ENCODE data around the gene IZUMO1R.
"Not testable (repeated sequence)": the region's sequence is repeated elsewhere in the genome, so short reads cannot be mapped to it uniquely, and the experiment has no call there.

The IZUMO1R gene

DNA sequence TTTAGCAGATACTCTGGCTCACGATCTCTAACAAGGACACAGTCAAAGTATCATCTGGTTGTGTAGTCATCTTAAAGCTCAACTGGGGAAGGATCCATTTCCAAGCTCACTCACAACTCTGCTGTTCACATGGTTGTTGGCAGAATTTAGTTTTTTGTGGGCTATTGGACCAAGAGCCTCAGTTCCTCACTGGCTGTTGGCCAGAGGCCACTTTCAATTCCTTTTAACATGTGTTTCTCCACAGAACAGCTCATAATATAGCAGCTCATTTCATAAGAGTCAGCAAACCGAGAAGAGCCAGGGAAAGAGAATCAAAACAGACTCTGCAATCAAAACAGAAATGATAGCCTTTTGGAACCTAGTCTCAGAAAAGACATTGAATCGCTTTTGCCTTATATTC lies 22.6 kb downstream of the IZUMO1R start:
- no peak for DNase-seq (ENCODE audit: low read depth)

DNA sequence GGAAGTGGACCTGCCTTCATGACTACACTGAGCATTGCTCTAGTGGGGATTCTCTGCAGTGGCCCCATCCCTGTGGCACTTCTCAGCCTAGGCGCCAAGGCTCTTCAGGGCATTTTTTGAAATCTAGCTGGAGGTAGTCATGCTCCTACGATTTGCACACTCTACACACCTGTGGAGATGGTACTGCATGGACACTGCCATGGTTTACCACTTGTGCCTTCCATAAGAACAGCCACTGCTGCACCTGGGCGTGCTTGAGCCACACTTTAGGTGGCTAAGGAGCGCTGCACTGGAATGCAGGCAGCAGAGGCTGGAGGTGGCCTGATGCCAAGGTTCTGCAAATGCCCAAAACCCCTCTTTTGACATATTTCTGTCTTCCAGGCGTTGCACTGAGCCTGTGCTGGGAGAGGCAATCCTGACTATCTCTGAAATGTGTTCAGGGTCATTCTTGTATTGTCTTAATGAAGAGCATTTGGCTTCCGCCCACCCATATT lies 24.3 kb downstream of the IZUMO1R start:
- no peak for DNase-seq (ENCODE audit: low read depth)

DNA sequence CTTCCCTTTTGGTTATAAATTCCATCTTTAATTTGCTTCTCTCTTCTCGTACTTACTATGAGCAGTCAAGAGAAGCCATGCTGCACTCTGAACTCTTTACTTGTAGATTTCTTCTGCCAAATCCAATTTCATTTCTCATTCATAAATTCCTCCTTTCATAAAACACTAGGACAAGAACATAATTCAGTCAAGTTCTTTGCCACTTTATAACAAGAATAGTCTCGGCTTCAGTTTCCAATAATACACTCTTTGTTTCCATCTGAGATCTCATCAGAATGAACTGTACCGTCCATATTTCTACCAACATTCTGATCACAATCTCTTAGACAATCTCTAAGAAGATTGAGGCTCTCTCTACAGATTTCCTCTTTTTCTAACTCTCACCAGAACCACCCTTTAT lies 25.1 kb downstream of the IZUMO1R start:
- no peak for DNase-seq (ENCODE audit: low read depth)

DNA sequence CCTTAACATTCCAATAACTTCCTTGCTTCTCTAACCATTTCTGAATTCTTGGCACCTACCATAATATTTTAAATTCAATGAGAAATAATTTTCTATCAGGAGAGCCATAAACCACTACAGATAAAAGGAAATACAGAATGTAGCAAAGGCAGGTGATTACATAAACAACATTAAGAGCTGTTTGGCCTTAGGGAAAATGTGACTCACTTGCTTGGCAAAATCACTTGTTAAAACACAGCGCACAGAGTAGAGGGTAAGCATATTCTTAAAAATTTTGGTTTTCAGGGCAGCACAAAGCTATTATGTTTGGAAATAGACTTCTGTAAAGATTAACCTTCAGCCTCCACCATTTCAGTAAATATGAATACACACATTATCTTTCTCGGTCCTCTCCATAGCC lies 26.4 kb downstream of the IZUMO1R start:
- DNase-seq (ENCODE audit: low read depth) = no peak

DNA sequence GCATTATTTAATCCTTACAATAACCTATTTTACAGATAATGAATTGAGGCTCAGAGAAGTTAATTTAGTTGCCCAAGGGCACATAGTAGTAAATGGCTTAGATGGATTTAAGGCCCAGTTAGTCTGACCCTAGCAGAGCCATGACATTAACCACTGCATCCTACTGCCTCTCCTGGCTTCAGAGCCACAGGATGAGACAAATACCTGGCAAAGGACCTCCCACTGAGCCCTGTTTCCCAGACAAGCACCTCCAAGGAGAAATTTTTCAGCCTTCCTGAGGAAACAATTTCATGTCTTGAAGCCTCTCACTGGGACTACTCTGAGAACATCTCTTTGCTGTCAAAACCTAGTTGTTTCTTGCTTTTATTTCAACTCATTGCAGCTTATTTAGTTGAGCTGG lies 28.4 kb downstream of the IZUMO1R start:
- no peak for DNase-seq (ENCODE audit: low read depth)

DNA sequence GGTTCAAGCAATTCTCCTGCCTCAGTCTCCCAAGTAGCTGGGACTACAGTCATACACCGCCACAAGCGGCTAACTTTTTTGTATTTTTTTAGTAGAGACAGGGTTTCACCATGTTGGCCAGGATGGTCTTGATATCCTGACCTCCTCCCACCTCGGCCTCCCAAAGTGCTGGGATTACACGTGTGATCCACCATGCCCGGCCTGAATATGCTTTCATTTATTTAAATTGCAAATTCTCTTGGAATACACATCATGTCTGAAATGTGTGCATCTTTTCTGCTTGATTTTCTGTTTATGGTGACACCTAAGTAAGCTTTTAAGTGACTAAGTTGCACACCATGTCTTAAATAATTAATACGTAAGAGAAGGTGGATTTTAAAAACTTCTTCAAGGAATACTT lies 31.7 kb downstream of the IZUMO1R start:
- DNase-seq (ENCODE audit: low read depth) = no peak

DNA sequence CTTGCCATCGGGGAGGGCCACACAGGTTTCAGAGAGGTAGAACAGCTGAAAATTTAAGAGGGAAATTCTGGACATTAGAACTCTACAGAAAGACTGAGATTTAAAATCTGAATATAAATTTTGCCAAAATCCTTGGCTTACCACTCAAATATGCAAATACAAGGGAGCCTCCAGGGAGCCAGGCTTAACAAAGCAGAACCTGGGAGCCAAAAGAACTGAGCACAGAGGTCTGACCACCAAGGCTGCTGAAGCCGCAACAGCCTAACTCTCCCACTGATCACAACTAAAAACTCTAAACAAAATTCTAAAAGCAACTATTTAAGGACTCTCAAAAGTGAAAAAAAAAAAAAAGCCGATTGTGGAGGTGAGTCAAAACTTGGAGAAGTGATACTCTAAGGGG lies 34.3 kb downstream of the IZUMO1R start:
- no peak for DNase-seq (ENCODE audit: low read depth)

DNA sequence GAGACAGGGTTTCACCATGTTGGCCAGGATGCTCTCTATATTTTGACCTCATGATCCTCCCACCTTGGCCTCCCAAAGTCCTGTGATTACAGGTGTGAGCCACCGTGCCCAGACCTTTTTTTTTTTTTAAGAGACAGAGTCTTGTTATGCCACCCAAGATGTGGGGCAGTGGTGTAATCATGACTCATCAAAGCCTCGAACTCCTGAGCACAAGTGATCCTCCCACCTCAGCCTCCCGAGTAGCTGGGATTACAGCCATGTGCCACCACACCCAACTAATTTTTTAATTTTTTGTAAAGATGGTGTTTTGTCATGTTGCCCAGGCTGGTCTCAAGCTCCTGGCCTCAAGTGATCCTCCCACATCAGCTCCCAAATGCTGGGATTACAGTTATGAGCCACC lies 37.9 kb downstream of the IZUMO1R start:
- DNase-seq (ENCODE audit: low read depth) = no peak

DNA sequence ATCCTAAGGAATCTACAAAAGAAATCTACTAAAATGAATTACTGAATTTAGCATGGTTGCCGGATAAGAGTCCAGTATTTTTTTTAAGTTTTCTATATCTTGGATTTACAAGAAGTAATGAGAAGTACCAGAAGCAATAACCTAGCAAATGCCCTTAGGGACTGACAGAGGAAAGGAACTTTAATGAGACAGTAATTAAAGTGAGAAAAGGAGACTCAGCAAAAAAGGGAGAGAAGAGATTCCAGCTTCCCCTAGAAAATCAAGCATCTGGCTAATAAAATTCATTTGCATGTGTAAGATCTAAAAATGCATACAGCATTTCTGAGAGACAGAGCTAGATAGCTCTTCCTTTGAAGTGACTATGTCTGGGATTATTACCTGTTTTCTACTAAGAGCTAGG lies 39.1 kb downstream of the IZUMO1R start:
- DNase-seq (ENCODE audit: low read depth) = no peak

DNA sequence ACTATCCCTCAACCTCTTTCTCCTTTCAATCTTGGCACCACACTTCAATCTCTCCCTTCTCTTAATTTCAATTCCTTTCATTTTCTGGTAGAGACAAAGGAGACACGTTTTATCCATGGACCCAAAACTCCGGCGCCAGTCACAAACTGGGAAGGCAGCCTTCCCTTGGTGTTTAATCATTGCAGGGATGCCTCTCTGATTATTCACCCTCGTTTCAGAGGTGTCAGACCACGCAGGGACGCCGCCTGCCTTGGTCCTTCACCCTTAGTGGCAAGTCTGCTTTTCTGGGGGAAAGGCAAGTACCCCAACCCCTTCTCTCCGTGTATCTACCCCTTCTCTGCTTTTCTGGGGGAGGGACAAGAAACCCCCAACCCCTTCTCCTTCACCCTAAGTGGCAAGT lies 41.9 kb downstream of the IZUMO1R start:
- DNase-seq (ENCODE audit: low read depth) = not testable (repeated sequence)

DNA sequence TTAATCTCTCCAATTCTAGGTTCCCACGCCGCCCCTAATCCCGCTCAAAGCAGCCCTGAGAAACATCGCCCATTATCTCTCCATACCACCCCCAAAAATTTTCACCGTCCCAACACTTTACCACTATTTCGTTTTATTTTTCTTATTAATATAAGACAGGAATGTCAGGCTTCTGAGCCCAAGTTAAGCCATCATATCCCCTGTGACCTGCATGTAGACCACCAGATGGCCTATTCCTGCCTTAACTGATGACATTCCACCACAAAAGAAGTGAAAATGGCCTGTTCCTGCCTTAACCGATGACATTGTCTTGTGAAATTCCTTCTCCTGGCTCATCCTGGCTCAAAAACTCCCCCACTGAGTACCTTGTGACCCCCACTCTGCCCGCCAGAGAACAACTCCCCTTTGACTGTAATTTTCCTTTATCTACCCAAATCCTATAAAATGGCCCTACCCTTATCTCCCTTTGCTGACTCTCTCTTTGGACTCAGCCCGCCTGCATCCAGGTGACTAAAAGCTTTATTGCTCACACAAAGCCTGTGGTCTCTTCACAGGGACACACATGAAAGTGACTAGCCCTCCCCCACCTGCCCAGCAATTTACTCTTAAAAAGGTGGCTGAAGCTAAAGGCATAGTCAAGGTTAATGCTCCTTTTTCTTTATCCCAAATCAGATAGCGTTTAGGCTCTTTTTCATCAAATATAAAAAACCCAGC lies 46.6 kb downstream of the IZUMO1R start:
- not testable (repeated sequence) for DNase-seq (ENCODE audit: low read depth)
